Measurements from ENCODE around the gene MOCS3. TPM values are rescaled to one million over a fixed set of nuclear protein-coding genes. Genes with fewer than 3 reads are reported as not detected.

Gene MOCS3
- polyA plus RNA-seq (ENCODE audit: insufficient read length in 4 of 4) = 1 to 10 TPM; 3.2 to 5.1 (median 4.7) TPM

GRCh38 chr20:50958615-50959542 is at the start of gene MOCS3:
Gene MOCS3 (plus strand): TSS chr20:50958818. CDS start chr20:50958843, 25 bp downstream.
- DNase-seq (ENCODE audit: low read depth in 4 of 4, low spot score in 3 of 4) = peak in 3 of 4 donors; percentile 84 to 87 (median 85)

GRCh38 chr20:50909413-50909812 is 49.2 kb upstream of the MOCS3 start:
- no peak for DNase-seq (ENCODE audit: low read depth in 4 of 4, low spot score in 3 of 4)

GRCh38 chr20:50911030-50911429 is 47.6 kb upstream of the MOCS3 start:
- no peak for DNase-seq (ENCODE audit: low read depth in 4 of 4, low spot score in 3 of 4)

GRCh38 chr20:50911716-50912115 is 46.9 kb upstream of the MOCS3 start:
- DNase-seq (ENCODE audit: low read depth in 4 of 4, low spot score in 3 of 4) = no peak

- DNase-seq (ENCODE audit: low read depth in 4 of 4, low spot score in 3 of 4) = no peak
Measured at GRCh38 chr20:50913690-50914375, 44.8 kb upstream of the MOCS3 start.

- DNase-seq (ENCODE audit: low read depth in 4 of 4, low spot score in 3 of 4) = no peak
Measured at GRCh38 chr20:50915424-50915823, 43.2 kb upstream of the MOCS3 start.

- DNase-seq (ENCODE audit: low read depth in 4 of 4, low spot score in 3 of 4) = no peak
Measured at GRCh38 chr20:50916257-50916656, 42.4 kb upstream of the MOCS3 start.

- DNase-seq (ENCODE audit: low read depth in 4 of 4, low spot score in 3 of 4) = no peak
Measured at GRCh38 chr20:50916934-50917333, 41.7 kb upstream of the MOCS3 start.

- no peak for DNase-seq (ENCODE audit: low read depth in 4 of 4, low spot score in 3 of 4)
Measured at GRCh38 chr20:50918403-50918802, 40.2 kb upstream of the MOCS3 start.

- DNase-seq (ENCODE audit: low read depth in 4 of 4, low spot score in 3 of 4) = no peak
Measured at GRCh38 chr20:50919567-50919966, 39.1 kb upstream of the MOCS3 start.

- DNase-seq (ENCODE audit: low read depth in 4 of 4, low spot score in 3 of 4) = no peak
Measured at GRCh38 chr20:50920997-50921396, 37.6 kb upstream of the MOCS3 start.

- DNase-seq (ENCODE audit: low read depth in 4 of 4, low spot score in 3 of 4) = no peak
Measured at GRCh38 chr20:50921803-50922501, 36.7 kb upstream of the MOCS3 start.

- DNase-seq (ENCODE audit: low read depth in 4 of 4, low spot score in 3 of 4) = no peak
Measured at GRCh38 chr20:50924261-50924920, 34.2 kb upstream of the MOCS3 start.

- DNase-seq (ENCODE audit: low read depth in 4 of 4, low spot score in 3 of 4) = no peak
Measured at GRCh38 chr20:50926530-50926929, 32.1 kb upstream of the MOCS3 start.

GRCh38 chr20:50928469-50928868 is 30.1 kb upstream of the MOCS3 start:
- no peak for DNase-seq (ENCODE audit: low read depth in 4 of 4, low spot score in 3 of 4)

- peak; percentile 73 to 92 (median 87) for DNase-seq (ENCODE audit: low read depth in 4 of 4, low spot score in 3 of 4)
Measured at GRCh38 chr20:50929299-50930138, 29.1 kb upstream of the MOCS3 start.

GRCh38 chr20:50930139-50930975 is 28.3 kb upstream of the MOCS3 start:
- DNase-seq (ENCODE audit: low read depth in 4 of 4, low spot score in 3 of 4) = no peak

GRCh38 chr20:50930976-50931305 is 27.7 kb upstream of the MOCS3 start:
- no peak for DNase-seq (ENCODE audit: low read depth in 4 of 4, low spot score in 3 of 4)
